ENCODE measurements around the gene VPS8.

VPS8 gene, protein sequence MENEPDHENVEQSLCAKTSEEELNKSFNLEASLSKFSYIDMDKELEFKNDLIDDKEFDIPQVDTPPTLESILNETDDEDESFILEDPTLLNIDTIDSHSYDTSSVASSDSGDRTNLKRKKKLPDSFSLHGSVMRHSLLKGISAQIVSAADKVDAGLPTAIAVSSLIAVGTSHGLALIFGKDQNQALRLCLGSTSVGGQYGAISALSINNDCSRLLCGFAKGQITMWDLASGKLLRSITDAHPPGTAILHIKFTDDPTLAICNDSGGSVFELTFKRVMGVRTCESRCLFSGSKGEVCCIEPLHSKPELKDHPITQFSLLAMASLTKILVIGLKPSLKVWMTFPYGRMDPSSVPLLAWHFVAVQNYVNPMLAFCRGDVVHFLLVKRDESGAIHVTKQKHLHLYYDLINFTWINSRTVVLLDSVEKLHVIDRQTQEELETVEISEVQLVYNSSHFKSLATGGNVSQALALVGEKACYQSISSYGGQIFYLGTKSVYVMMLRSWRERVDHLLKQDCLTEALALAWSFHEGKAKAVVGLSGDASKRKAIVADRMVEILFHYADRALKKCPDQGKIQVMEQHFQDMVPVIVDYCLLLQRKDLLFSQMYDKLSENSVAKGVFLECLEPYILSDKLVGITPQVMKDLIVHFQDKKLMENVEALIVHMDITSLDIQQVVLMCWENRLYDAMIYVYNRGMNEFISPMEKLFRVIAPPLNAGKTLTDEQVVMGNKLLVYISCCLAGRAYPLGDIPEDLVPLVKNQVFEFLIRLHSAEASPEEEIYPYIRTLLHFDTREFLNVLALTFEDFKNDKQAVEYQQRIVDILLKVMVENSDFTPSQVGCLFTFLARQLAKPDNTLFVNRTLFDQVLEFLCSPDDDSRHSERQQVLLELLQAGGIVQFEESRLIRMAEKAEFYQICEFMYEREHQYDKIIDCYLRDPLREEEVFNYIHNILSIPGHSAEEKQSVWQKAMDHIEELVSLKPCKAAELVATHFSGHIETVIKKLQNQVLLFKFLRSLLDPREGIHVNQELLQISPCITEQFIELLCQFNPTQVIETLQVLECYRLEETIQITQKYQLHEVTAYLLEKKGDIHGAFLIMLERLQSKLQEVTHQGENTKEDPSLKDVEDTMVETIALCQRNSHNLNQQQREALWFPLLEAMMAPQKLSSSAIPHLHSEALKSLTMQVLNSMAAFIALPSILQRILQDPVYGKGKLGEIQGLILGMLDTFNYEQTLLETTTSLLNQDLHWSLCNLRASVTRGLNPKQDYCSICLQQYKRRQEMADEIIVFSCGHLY (N-terminal part only)

DNA sequence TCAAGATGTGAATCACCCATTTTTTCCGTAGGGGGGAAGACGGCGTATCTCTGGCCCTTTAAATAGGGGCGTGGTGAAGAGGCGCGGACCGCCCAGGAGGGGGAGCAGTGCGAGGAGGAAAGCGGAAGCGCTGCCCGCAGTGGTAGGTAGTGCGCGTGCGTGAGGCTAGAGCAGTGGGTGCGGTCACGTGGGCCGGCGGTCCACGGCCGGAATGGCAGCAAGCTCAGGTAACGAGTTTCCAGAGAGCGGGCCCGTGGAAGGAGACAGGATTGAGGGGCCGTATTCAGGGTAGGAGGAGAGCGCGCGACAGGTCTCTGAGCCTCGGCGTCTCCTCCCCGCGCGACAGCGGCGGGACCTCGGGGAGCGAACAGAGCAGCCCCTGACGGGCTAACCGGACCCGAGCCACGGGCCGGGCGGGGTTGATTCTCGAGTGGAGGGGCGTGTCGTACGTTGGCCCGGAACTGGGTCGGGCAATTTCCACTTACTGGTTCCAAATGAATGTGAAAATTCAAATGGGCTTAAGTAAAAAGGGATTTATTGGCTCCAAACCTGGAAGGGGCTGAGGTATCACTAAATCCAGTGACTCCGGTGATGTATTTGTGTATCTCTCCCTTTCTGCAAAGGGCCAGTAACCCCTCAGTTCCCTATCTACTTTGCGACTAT lies at the start of gene VPS8:
TSS of gene VPS8 (plus strand) at position 168 of the 663 bp plus-strand sequence. CDS start 12,467 bp downstream, outside the sequence.
- peak; percentile 96 for DNase-seq

DNA sequence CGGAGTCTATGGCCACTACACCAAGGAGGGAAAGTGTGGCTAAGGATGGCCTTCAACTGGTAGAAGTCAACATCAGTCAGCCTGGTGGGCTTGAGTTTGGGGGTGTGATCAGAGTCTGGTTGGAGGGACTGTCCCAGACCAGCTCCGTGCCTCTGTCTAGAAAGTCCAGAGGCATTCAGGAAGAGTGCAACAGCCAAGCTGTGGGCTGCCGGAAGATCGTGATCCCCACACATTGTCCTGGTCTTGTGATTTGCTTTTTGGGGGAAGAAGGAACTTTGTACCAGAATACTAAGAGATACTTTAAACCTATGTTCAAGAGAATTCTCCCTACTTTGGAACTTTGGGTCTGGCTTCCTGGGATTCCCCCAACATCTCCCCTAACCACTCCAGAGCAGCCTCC lies 47.8 kb upstream of the VPS8 start:
- DNase-seq = no peak

DNA sequence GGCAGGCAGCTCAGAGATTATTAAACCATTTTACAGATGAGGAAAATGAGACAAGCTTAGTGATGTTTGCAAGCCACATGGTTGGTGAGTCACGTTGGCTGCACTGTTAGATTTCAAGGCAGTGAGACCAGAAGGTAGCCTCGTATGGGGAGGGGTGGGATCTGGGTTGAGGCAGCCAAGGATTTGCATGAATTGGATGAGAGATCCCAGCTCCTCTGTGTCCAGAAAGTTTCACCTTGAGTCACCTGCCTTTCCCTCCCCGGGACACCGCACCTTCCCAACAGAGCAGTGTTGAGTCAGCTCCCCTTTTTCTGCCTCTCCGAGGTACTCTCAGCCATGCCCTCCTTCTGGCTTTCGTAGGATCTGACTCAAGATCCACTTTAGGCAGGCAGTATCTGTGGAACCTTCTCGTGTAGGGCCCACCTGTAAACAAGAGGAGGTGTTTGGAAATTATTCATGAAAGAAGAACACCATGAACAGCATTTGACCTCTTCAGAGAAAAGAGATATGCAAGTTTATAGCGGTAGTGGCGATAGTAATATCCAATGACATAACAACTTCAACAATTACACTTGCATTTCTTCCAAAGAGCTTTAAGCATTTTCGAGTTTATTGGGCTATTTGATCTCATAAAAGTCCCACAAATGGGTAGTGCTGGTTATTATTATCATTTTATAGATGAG lies 46.8 kb upstream of the VPS8 start:
- DNase-seq = no peak

DNA sequence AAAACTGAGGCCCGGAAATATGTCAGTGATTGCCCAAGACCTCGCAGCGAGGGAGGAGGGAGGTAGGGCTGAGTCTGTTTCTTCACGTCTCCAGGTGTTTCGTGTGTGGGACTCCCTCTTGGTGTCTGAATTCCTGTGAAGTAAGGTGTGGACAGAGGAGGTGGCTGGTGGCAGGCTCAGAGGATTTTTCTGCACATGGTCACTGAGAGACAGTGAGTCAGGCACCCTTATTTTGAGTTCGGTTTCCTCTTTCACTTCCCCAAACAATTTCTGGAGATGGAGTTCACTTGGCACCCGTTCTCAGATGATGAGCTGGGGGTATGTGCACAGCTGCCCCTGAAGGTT lies 46.3 kb upstream of the VPS8 start:
- DNase-seq = no peak

DNA sequence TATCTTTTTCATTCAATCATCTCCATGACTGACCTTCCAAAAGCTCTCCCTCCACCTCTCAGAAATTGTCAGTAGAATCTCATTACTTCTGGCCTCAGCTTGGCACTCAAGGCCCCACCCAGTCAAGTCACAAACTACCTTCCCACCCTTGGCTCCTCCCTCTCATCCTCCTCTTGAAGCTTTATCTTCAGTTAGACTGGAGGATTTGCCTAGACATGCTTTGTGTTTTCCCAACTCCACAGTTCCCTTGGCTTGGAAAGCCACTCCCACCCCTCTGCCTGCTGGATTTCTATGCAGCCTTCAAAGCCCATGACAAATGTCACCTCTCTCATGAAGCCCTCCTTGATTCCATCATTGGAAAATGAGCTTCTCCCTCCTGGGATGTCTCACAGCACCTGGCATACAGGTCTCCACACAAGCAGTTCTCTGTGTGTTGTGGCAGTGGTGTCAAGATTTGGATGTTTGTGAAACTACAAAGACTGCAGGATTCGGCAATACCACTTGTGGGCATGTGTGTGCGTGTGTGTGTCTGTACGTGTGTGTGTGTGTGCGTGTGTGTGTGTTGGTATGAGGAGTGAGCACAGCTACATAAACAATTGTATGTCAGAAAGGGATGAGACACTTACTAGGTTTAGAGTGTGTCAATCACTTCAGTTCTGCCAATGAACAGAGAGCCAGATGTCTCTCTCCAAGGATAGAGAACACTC lies 45.3 kb upstream of the VPS8 start:
- DNase-seq = no peak

DNA sequence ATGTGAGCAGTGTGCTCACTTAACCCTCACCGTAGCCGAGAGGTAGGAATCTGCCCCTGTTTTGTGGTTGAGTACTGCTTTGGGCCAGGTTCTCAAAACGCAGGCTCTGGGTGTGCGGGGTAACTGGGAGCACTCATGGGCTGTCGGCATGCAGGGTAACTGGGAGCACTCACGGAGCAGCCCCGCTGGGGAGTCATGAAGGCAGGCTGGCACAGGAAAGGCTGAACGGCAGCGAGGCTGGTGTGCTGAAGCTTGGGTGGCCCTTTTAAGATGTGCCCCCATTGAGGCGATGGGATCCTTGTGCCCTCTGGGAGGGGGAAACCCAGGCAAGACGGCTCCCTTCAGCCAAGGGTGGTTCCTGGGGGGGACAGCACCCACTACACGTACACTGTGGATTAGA lies 44.6 kb upstream of the VPS8 start:
- DNase-seq = no peak

DNA sequence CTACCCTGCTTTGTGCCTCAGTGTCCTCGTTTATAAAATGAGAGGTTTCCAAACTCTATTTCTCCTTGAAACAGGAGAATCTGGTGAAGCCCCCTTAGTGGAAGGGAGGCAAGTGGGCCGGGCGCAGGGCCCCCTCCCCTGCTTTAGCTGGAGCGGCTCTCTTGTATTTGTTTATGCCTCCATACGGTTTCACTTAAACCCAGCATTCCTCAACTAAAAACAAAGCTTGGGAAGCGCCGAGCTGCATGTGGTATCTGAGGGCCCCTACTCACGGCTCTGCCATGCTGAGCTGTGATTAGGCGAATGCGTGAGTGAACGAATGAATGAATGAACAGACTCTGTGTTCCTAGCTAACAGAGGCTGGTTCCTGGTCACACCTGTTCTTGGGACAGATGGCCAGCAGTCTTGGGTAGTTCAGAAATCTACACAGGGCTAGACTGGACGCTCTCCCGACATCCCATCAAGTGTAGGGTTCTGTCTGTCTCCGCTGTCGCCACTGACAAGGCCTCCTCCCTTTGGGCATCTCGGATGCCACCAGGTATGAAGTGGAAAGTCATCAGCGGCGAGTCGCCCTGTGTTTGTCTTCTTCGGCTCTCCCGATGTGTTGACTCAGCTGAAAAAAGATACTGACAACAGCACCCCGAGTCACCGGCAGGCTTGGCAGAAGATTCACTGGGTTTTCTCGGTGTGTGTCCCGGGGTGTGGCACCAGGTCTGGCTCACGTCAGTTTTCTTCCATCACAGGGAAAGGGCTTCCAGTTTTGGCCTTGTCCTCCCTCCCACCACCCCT lies 42.4 kb upstream of the VPS8 start:
- DNase-seq = no peak

DNA sequence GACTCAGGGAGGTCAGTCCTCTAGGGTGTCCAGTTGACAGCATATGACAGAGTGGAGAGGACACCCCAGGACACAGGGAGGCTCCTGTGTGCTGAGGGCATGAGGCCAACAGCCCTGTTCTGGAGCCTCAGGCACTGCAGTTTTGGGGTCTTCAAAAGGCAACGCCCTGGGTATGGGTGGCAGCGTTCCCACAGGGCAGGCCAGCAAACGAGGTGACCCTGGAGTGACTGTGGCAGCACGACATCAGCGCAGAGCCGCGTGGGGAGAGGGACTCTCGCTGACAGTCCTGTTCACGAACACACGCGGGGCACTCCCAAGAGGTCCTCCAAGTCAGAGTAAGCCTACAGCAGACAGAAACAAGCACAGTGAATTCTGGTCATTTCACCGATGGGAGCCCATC lies 41.4 kb upstream of the VPS8 start:
- no peak for DNase-seq

DNA sequence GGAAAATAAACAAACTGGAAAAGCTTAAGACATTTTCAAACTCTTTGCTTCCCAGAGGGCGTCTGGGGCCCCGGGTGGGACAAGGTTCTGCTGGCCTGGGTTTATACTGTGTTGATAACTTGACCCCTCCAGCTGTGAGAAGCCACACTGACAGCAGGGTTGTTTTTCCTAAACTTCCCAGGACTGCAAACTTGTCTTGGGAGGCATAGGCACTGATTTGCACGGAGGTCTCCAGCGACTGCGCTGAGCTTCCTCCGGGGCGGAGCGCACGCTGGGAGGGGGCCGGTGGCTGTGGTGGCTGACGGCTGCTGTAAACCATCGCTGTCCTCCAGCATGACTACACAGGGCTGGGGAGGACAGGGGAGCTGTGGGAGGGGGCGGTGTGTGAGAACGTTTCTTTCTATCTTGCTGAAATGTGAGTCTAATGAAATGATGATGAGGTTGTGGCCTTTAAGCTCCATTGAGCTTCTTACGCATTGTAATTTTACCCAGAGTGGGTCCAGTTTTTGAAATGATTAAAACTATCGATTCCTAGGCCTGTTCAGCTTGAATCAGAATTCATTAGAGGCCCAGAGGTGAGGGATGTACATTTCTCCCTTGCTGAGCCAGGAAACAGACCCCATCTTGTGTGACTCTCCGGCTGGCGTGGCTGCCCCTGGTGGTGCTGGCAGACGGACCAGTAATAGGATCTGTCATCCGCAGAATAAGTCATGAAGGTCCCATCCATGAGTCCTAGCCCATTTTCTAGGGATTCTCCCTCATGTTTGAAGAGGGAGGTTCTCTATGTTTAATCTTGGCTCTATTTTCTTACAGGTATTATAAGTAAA lies 40.5 kb upstream of the VPS8 start:
- no peak for DNase-seq

DNA sequence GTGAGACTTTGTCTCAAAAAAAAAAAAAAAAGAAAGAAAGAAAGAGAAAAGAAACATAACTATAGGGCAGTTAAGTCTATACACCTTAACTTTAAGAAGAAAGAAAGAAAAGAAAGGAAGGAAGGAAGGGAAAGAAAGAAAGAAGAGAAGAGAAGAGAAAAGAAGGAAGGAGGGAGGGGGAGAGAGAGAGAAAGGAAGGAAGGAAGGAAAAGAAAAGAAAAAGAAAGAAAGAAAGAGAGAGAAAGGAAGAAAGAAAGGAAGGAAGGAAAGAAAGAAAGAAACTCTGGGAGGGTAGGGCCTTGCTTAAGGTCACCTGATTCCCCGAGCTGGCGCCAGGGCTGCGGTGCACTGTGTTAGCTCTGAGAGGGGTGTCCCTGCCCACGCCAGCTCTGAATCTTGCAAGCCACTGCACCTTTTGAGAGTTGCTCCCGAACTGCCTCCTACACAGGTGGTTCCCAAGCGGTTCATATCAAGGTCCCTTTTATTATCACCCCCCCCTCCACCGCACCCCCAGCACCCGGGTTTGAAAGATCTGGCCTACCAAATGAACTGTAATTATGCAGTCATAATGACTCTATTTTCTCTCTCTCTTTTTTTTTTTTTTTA lies 39.2 kb upstream of the VPS8 start:
- DNase-seq = peak; percentile 16

DNA sequence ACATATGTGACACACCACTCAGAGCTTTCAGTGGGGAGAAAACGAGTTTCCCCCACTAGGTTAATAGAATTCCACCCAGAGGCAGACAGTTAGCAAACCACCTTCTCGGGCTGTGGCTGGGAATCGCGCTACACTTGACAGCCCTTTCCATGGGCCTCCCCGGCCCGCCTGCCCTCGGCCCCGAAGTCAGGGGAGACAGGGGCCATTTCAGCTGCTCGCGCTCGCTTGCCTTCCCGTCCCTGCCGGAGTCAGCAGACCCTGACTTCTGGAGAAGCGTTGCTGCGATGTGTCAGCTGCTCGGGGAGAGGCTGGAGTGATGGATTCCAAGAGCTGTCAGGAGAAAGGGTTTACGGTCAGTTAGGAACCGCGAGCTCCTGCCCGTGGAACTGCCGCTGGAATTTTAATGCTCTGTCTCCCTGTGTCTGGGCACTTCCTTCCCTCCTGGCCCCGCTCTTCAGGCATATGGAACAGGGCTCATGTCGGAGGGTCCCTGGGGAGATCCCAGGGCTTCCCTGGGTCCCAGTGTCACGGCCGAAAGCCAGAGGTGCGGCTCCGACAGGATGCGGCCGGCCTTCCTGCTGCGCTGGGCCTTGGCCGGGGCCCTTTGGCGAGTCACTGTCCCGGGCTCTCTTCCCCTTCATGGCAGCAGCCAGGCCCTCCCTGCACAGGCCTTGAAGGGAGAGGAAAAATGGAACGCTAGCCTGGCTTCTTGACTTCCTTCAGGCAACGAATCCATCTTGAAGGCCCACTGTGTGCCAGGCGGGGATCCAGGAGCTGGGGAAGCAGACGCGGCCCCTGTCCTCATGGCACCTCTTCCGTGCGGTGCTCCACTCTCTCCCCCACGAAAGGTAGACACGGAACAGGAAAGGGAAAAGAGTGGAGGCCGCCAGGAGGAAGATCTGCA lies 38.4 kb upstream of the VPS8 start:
- DNase-seq = peak; percentile 21

DNA sequence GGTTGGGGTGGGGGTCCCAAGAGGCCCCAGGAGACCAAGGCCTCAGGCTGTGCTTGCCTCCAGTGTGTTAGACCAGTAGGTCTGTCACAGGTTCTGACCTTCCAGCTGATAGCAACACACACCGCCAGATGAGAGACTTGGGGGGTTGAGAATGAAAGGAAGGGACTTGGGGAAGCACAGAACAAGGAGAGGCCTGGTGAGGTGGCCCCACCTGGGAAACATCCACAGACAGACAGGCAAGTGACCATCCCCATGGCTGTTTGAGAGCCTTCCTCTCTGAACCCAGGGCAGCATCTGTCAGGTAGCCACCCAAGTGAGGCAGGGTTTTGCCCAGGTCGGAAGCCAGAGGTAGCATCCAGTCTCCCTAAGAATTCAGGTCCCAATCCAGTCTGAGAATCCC lies 35.0 kb upstream of the VPS8 start:
- DNase-seq = no peak

DNA sequence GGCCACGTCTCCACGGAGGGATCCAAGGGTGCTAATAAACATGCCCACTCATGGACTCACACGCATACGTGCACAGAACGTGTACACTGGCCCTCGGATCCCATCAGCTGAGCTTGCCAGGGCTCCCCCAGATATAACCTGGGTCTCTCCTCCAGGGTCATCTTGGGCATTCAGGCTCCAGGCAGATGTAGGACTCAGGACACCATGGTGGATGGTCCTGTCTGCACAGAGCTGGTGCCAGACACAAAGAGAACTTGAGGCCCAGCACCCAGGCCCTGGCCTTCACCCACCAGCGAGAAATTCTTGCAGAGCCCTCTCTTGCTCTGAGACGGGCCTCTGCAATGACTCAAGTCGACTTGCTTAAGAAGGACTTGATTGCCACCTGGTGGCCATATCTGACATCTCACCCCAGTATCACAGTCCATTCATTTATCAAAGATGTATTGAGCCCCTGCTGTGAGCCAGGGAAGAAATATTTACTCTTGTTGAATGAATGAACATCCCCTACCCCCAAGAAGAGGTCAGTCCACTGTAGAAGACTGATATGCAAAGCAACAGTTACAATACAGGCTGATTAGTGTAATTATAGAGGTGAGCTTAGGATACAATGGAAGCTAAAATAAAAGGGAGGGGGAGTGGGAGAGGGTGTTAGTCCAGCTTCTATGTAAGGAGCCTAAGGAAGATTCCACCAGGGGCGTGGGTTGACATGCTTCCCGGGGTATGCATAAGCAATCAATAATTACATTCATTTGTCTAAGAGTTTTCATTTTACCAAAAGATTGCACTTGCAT lies 34.2 kb upstream of the VPS8 start:
- DNase-seq = peak; percentile 81

DNA sequence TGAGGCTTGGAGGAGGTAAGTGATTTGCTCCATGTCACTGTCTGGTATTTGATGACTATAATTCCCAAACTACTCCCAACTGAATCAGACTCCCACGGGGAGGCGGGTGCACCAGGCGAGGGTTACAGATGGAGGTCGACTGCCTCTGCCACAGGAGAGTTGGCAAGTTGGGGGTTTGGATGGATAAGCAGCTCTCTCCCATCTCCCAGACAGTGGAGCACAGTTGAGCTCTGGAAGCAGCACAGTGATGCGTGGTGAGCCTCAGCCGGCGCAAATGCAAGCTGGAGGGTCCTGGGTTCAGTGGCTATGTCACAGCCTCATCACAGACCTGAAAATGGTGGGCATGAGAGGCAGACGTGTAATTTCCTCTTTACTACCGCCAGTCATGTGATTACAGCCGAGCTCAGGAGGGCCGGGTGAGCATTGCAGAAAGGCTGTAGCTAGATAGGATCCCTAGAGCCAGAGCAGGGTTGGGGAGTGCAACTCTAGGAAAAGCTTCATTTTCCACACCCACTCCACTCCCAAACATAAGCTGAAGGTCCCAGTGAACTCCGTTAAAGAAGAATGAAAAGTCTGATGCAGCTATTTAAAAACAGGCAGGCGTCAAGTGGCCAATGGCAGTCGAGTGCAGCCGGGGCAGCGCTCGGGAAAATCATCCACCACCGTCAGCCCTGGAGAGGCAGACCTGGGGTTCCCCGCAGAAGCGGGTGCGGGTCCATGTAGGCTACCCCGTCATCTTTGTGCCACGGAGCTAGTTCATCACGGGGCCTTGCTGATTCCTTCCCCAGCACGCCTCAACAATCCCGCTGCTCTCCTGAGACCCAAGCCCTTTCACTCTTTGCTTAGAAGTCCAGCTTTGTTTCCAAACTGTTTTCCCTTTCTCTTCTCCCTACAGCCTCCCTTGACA lies 33.3 kb upstream of the VPS8 start:
- DNase-seq = no peak

DNA sequence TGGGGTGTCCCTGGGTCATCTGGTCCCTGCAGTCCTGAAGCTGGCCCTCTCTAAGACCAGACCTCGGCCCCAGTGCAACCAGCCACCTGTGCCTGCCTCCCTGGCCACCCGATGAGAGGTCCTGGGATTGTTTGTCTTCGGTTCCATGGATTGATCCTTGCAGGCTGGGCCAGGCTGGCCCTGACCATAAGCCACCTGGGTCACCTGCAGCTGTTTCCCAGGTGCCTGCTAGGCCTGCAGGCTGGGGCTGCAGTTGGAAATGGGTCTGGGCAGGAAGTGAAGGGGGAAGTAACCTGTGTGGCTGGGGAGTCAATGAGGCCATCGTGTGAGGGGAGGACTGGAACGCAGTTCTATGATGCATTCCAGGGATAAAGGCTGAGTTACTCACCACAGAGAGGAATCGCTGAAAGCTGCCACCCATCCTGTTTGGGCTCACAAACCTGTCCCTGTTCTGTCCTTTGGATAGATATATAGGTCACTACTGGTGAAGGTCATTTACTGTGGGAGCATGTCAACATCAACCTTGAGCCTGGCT lies 30.9 kb upstream of the VPS8 start:
- no peak for DNase-seq

DNA sequence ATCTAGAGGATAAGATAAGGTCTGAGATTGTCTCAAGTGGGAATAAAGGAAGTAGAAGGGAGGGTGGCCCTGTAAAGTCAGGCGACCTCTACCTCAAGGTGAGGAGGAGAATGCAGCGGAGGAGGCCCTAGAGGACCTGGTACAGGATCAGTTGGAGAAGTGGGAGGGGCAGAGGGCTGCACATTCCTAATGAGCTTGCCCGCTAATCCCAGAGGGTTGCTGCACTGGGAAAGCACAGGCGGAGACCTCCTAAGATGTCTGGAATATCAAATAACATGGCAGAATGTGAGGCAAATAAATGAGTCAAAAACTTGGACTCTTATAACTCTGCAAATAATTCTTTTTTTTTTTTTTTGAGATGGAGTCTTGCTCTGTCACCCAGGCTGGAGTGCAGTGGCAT lies 30.2 kb upstream of the VPS8 start:
- DNase-seq = no peak
